Activated CD8-positive, alpha-beta memory T cell treated with anti-CD3 and anti-CD28 coated beads, Interleukin-2, amount 50 U/mL, for 24 hours (primary cell): ENCODE data around the gene MICAL2.

Source experiments
- DNase-seq: peaks from one replicate; pipeline ENCODE4 v3.0.0-alpha.2; 2020; ENCODE audit errors: extremely low read depth

Gene MICAL2

GRCh38 chr11:12099132-12099873, 11.1 kb upstream of the MICAL2 start:
- DNase-seq = no peak

DNA sequence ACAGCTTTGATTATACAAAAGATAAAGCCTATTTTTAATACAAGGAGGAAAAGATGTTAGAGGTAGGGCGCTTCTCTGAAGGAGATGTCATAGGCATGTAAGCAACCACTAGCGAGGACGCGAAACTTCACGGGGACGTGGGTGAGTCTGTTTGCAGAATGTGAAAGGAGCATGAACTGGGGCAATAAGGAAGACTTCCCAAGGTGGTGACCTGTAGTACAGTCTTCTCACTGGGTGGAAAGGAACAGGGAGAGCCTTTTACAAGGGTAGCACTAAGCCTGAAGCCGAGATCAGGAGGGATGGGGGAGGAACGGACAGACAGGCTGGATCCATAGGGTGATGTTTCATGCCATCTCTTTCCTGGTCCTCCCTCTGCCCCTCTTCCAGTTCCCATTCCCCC, 10.0 kb upstream of the MICAL2 start:
- no peak for DNase-seq

DNA sequence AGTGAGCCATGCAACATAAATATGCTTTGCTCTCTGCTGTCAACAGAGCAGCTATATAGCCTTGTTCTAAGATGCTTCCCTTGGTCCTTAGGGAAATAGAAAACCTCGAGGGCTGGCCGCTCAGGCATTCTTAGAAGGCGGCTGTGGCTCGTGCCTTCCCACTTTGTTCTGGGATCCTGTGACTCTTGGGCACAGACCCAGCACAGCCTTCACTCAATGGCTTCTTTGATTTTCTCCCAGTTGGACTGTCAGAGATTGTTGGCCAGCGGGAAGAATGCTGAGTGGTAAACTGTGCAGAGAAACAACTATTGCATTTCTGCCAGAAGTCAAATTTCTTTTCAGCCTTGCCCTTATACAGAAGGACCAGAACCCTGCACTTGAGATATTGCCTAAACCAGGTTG, 9.5 kb upstream of the MICAL2 start:
- no peak for DNase-seq

DNA sequence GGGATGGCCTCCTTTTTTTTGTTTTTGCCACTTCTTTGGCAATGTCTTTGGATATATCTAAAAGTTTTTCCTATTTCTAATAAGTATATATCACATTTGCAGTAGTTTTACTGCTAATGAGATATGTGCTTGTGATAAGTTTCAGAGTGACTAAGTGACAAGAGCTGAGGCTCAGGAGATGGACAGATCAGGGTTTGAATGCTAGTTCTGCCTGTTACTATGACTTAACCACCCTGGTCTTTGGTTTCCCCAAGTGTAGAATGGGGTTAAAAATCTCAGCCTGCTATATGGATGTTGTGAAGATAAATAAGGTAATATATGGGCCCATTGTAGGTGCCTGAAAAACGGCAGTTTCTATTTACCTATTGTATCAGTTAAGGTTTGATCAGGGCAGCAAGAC, 9.1 kb upstream of the MICAL2 start:
- DNase-seq = no peak

- DNase-seq = no peak
Measured at GRCh38 chr11:12102588-12103410, 7.6 kb upstream of the MICAL2 start.

DNA sequence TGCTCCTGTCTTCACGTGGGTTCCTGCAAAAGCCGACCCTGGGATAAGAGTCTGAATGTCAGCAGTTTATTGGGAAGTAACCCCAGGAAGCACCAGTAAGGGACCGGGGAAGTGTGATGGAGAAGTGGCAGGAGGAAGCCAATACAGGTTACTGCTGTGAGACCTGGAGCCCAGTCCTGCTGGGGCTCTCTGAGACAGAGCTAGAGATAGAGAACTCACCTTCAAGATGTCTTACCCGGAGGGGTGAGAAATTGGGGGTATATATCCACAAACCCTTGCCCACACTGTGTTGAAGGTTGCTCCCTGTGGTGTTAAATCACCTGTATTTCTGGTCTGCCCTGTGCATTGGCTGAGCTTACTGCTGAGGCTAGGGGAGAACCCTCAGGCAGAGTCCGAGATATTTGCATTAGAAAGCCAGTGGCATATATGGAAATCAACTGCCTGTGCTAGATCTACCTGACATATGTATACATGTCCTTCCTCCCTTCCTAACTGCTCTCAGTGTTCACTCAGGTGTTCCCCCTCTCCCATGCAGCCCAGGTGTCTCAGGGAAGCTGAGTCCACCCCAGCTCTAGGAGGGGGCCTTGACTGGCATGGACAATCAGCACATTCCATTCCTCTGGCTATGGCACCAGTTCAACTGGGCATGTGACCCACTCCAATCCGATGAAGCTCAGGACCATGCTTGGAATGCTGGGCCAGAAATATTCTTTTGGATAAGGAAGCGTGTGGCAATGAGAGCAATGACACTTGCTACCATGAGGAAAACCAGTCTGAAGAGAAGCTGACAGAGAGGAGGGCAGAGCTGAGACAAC, 6.8 kb upstream of the MICAL2 start:
- DNase-seq = no peak

DNA sequence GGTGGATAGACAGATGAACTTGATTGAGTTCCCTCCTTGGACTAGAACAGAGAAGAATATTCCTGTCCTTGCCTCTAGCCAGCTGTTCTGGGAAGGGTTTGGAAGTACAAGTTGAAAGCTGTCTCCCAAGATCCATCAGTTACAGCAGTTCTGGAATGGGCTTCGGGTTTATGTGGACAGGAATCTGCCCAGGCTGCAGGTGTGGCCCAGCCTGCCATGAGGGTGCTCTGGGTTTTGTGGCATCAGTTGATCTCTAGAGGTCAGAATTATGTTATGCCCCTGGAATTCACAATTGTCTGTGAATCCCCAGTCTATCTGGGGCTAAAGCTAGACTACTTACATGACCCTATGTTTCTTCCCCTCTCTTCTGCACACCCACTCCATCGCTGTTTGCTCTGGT, 4.9 kb upstream of the MICAL2 start:
- DNase-seq = no peak

DNA sequence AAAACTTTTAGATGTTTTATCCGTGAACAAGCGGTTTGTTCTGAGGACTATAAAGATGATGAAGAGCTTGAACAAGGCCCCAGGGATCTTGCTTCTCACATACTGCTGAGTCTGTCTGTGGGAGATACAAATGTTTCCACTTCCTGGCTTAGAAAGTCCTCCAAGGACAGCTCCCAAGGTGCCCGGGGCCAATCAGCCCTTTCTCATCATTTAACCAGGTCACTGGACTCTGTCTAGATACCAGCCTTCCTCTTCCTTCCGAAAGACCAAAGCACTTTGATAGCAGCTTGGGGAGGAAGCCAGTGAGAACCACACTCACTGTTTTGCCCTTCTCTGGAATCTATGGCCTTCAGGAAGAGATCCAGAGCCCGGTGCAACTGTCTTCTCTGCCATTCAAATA, 4.3 kb upstream of the MICAL2 start:
- DNase-seq = no peak

- no peak for DNase-seq
Measured at GRCh38 chr11:12106501-12106900, 3.9 kb upstream of the MICAL2 start.

- DNase-seq = no peak
Measured at GRCh38 chr11:12108875-12109453, 1.4 kb upstream of the MICAL2 start.

DNA sequence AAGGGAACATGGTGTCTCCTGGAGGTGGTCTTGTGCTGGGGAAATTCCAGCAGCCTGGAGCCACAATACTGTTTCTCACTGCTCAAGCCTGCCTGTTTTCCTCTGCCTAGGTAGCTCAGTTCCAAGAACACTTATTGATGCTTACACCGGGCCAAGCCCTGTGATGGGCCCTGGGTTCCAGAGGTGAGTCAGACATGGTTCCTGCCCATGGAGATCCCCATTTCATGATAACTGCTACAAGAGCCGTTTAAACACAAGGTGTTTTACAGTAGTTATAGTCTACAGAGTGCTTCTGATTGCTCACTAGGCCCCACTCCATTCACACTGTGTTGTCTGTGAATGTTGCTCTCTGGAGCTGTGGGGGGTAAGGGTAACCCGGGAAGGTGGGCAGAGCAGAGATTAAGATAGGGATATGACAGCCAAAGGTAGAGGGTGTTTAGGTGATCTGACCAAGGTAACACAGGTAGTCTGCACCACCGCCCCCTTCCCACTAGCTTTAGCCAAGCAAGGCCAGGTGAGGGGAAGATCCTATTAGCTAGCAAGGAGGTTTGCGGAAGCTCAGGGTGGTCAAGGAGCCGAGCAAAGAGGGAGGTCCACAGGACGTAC, 696 bp upstream of the MICAL2 start:
- no peak for DNase-seq

GRCh38 chr11:12110714-12111548, 541 bp downstream of the MICAL2 start:
- DNase-seq = no peak

DNA sequence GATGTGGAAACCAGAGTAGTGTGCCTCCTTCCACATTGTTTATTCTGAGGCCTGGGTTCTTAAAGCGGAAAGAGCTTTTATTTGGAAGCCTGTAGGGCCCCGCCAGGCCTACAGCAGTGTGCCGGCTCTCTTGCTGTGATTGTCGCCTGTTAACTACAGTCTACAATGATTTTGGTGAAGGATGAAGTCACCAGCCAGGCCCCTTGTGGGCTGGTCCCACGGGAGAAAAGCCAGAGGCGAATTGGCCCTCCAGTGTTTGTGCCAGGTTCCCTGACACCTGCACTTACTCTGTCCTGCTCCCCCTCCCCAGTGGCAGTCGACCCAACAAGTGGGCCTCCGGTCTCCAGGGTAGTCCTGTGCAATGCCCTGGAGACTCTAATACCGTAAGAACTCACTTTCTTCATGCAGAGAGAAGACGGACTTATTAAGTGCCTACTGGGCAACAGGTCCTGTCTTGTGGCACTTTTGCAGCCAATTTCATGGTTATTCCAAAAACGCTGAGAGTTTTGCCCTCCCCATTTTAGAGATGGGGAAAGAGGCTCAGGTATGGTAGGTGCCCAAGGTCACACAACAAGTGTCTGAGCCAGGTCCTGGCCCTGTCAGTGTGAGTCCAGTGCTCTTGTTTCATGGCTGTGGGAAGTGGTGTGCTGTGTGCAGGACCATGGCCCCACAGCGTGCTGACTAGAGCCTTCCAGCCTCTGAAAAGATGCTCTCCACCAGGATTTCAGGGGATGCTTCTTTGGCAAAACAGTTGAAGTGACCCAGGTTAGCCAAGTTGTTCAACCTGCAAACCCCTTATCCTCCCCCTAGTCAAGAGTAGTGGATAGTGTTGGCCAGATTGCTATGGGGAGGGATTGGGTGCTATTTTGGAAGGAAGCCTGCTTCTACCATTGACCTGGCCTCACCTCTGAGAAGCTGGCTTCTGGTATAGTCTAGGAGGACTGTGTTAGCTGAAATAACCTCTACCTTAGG, 1.4 kb downstream of the MICAL2 start:
- DNase-seq = no peak

- no peak for DNase-seq
Measured at GRCh38 chr11:12112750-12113149, 2.4 kb downstream of the MICAL2 start.

GRCh38 chr11:12113294-12113693, 2.9 kb downstream of the MICAL2 start:
- no peak for DNase-seq

GRCh38 chr11:12114193-12115033, 4.0 kb downstream of the MICAL2 start:
- no peak for DNase-seq

GRCh38 chr11:12116425-12117032, 6.1 kb downstream of the MICAL2 start:
- no peak for DNase-seq

- no peak for DNase-seq
Measured at GRCh38 chr11:12117200-12117599, 6.8 kb downstream of the MICAL2 start.
